Uterus (tissue), 2 donors: ENCODE results near the gene EOLA2.

ENCODE experiments used
- CTCF ChIP-seq, 4 experiments: fragments of 200-600 bp in 2 of 4; fragments of 450-650 bp in 2 of 4; sonication (generic) in 2 of 4; IDR thresholded peaks; one replicate each; pipeline ENCODE4 v1.5.1; 2016 to 2019; ENCODE audit warnings: antibody characterized with exemption in 4 of 4, mild to moderate bottlenecking in 2 of 4, moderate library complexity in 1 of 4
- POLR2A ChIP-seq, 2 donors: fragments of 450-650 bp; IDR thresholded peaks; one replicate each; pipeline ENCODE4 v1.6.1; 2016; ENCODE audit warnings: antibody characterized with exemption in 2 of 2, mild to moderate bottlenecking in 1 of 2, moderate library complexity in 1 of 2

GRCh38 chrX:149937871-149938426 is 342 bp downstream of the EOLA2 start:
- TF ChIP-seq POLR2A (IDR thresholded peaks at IDR 0.05): no peak
- TF ChIP-seq CTCF (IDR thresholded peaks at IDR 0.05): no peak
